K562 (cell line): Measurements from ENCODE around the gene PTH2. TPM values are rescaled to one million over a fixed set of nuclear protein-coding genes. Genes with fewer than 3 reads are reported as not detected.
A peak's percentile ranks its signal among the peaks of the same experiment; 100 is the strongest.

Source experiments
- ATAC-seq: fragments of 200-7000 bp; cut with Tn5 transposase; 3 replicates; pipeline ENCODE4 v1.9.1; 2020; ENCODE audit warnings: moderate library complexity
- BruUV-seq: library from RNA; stranded (reverse); fragments of 400-500 nt; replicated peaks from 2 replicates; lab custom pipeline; 2021; lab: Mats Ljungman, UMichigan
- CTCF ChIA-PET: fragments of 300-600 bp; formaldehyde crosslinking; extraction: SDS; loops from one replicate; lab custom pipeline; 2021; ENCODE audit warnings: low intra/inter-chr PET ratio; lab: Yijun Ruan, JAX
- POLR2A ChIA-PET: fragments of 300-600, 350-650 bp; sonication (Branson Sonifier 250); formaldehyde crosslinking; extraction: SDS; loops from one replicate; lab custom pipeline; 2021; ENCODE audit warnings: antibody characterized with exemption, inconsistent platforms; lab: Yijun Ruan, JAX
- DNase-seq, 4 experiments: peaks; one replicate each; pipeline versions ENCODE4 v3.0.0 to v3.0.0-alpha.2; 2011 to 2018; ENCODE audit warnings: low spot score in 3 of 4, mixed read lengths in 3 of 4; ENCODE audit errors: extremely low read depth in 1 of 4
- FAIRE-seq: peaks from 2 replicates; lab custom pipeline; 2011; peaks lifted over from hg19 to GRCh38; lab: Jason Lieb, UNC
- H2AFZ ChIP-seq: 2 replicates; pipeline ENCODE4 v1.6.0; 2011; ENCODE audit warnings: low read depth, low read length, control low read depth, inconsistent platforms
- H3K27ac ChIP-seq: fragments of 200-600 bp; 3 replicates; pipeline ENCODE4 v1.8.0; 2011; ENCODE audit warnings: low read depth, mild to moderate bottlenecking, control low read depth, inconsistent platforms, low read length, moderate library complexity, mixed read lengths; ENCODE audit errors: extremely low read depth
- H3K27me3 ChIP-seq, 2 experiments: fragments of 300-600 bp in 1 of 2; 2 replicates in 1 of 2; 3 replicates in 1 of 2; pipeline versions ENCODE4 v1.6.0 to v1.8.0; 2011; ENCODE audit warnings: inconsistent platforms in 2 of 2, low read length in 2 of 2, mild to moderate bottlenecking in 1 of 2, mixed read lengths in 1 of 2, moderate library complexity in 1 of 2; ENCODE audit not compliant: control insufficient read depth in 2 of 2, insufficient read depth in 2 of 2
- H3K36me3 ChIP-seq: fragments of 300-600 bp; 3 replicates; pipeline ENCODE4 v1.8.0; 2011; ENCODE audit warnings: mild to moderate bottlenecking, low read length, inconsistent platforms; ENCODE audit not compliant: control insufficient read depth, insufficient read depth
- H3K4me1 ChIP-seq, 2 experiments: fragments of 200-600 bp in 1 of 2; replicated peaks in 1 of 2; 2 replicates in 1 of 2; 3 replicates in 1 of 2; pipeline versions ENCODE4 v1.5.1 to v1.8.0; 2011; ENCODE audit warnings: inconsistent platforms in 2 of 2, low read length in 2 of 2, mild to moderate bottlenecking in 1 of 2, mixed read lengths in 1 of 2, moderate library complexity in 1 of 2; ENCODE audit not compliant: control insufficient read depth in 2 of 2, insufficient read depth in 2 of 2
- H3K4me2 ChIP-seq: 2 replicates; pipeline ENCODE4 v1.6.1; 2011; ENCODE audit warnings: low read length, control low read depth, inconsistent platforms, mixed read lengths; ENCODE audit not compliant: insufficient read depth
- H3K4me3 ChIP-seq: fragments of 200-600 bp; sonication (generic), shearing (Covaris generic); 2 replicates; pipeline ENCODE4 v1.5.1; 2016; ENCODE audit warnings: control low read depth, inconsistent platforms
- H3K79me2 ChIP-seq: fragments of 200-600 bp; 3 replicates; pipeline ENCODE4 v1.8.0; 2011; ENCODE audit warnings: low read length, inconsistent platforms; ENCODE audit not compliant: control insufficient read depth, insufficient read depth
- H3K9ac ChIP-seq, 2 experiments: 2 replicates each; pipeline versions ENCODE4 v1.6.0 to v1.6.1; 2011; ENCODE audit warnings: low read depth in 2 of 2, low read length in 2 of 2, control low read depth in 1 of 2, inconsistent platforms in 1 of 2, mild to moderate bottlenecking in 1 of 2, mixed read lengths in 1 of 2; ENCODE audit not compliant: insufficient read depth in 1 of 2
- H3K9me1 ChIP-seq: one replicate; pipeline ENCODE4 v1.6.0; 2011; ENCODE audit warnings: inconsistent platforms, mild to moderate bottlenecking, low read length, moderate library complexity; ENCODE audit not compliant: control insufficient read depth, insufficient read depth
- H3K9me3 ChIP-seq: replicated peaks from 2 replicates; pipeline ENCODE4 v1.5.1; 2011; ENCODE audit warnings: low read depth, low read length, inconsistent platforms; ENCODE audit not compliant: control insufficient read depth, insufficient read depth
- H4K20me1 ChIP-seq: replicated peaks from 2 replicates; pipeline ENCODE4 v1.6.1; 2011; ENCODE audit warnings: low read length, inconsistent platforms, mixed read lengths; ENCODE audit not compliant: control insufficient read depth, insufficient read depth
- HDAC3 ChIP-seq: fragments of 450-650 bp; IDR thresholded peaks from 2 replicates; pipeline ENCODE4 v1.6.1; 2018; ENCODE audit warnings: borderline replicate concordance, mild to moderate bottlenecking, moderate library complexity; ENCODE audit not compliant: partially characterized antibody
- L3MBTL2 ChIP-seq: fragments of 450-650 bp; IDR thresholded peaks from 2 replicates; pipeline ENCODE4 v1.6.1; 2016; ENCODE audit warnings: mild to moderate bottlenecking, moderate library complexity
- NEUROD1 ChIP-seq: fragments of 150-350 bp; IDR thresholded peaks from 2 replicates; pipeline ENCODE4 v1.6.1; 2014; ENCODE audit warnings: borderline replicate concordance, low read length, low read depth; ENCODE audit not compliant: partially characterized antibody
- PHF8 ChIP-seq: fragments of 200-600 bp; sonication (generic); IDR thresholded peaks from 2 replicates; pipeline ENCODE4 v1.6.1; 2012; ENCODE audit warnings: mixed run types, mild to moderate bottlenecking, inconsistent platforms, low read length, moderate library complexity, borderline replicate concordance
- SIN3A ChIP-seq, 2 experiments: fragments of 150-350 bp in 1 of 2; IDR thresholded peaks; 2 replicates each; pipeline ENCODE4 v1.6.1; 2011 to 2016; ENCODE audit warnings: borderline replicate concordance in 2 of 2, low read depth in 2 of 2, low read length in 2 of 2, mild to moderate bottlenecking in 2 of 2, moderate library complexity in 2 of 2; ENCODE audit not compliant: control insufficient read depth in 1 of 2
- SP2 ChIP-seq: IDR thresholded peaks from 2 replicates; pipeline ENCODE4 v1.6.1; 2011; ENCODE audit warnings: mild to moderate bottlenecking, low read depth, low read length, moderate library complexity; ENCODE audit not compliant: poor library complexity, severe bottlenecking; ENCODE audit errors: extremely low read depth
- SPI1 ChIP-seq: IDR thresholded peaks from 2 replicates; pipeline ENCODE4 v1.6.1; 2011; ENCODE audit warnings: low read depth, low read length, control low read depth, borderline replicate concordance
- ZNF253 ChIP-seq: fragments of 250-450 bp; sonication (Bioruptor Pico); conservative IDR thresholded peaks from 2 replicates; pipeline ENCODE4 v1.6.1; 2021; ENCODE audit warnings: mild to moderate bottlenecking
- ZNF311 ChIP-seq: fragments of 250-450 bp; sonication (Bioruptor Pico); IDR thresholded peaks from 2 replicates; pipeline ENCODE4 v1.4.0; 2020; ENCODE audit warnings: mild to moderate bottlenecking, moderate library complexity
- ZNF830 ChIP-seq: fragments of 250-450 bp; sonication (Bioruptor Pico); IDR thresholded peaks from 2 replicates; pipeline ENCODE4 v1.5.0; 2021; ENCODE audit warnings: mild to moderate bottlenecking
- WGBS: fragments of 100-300 bp; shearing (Covaris generic); methylation state at CpG from one replicate; pipeline ENCODE4 v1.1.6; 2016; ENCODE audit warnings: low coverage, mixed read lengths; ENCODE audit not compliant: insufficient coverage; ENCODE audit errors: missing lambda C conversion rate; 5-methylcytosine and 5-hydroxymethylcytosine counted together
- in situ Hi-C: fragments of 300-500 bp; cut with MboI; formaldehyde crosslinking; loops from 4 replicates; pipeline ENCODE4 v1.15.0; 2018; ENCODE audit warnings: inconsistent platforms, mixed read lengths
- intact Hi-C: fragments of 100-400 bp; cut with micrococcal nuclease; formaldehyde crosslinking; loops from 2 replicates; pipeline ENCODE4 v1.14.2; 2022
- polyA plus RNA-seq, 8 experiments: library from polyadenylated mRNA; depleted of rRNA in 4 of 8; stranded (reverse) in 5 of 8; unstranded in 3 of 8; fragments of >200 nt; fragmentation: Nextera tagmentation in 2 of 8; fragmentation: Illumina TruSeq in 1 of 8; extraction: Ambion mirVana in 2 of 8; extraction: Trizol in 1 of 8; gene quantifications; 2 replicates each; pipeline versions ENCODE4 v1.2.1 to v1.2.3, GENCODE V29; 2011 to 2014; ENCODE audit warnings: inconsistent platforms in 1 of 8, missing spikeins in 1 of 8
- total RNA-seq, 7 experiments: library from RNA; depleted of rRNA in 6 of 7; stranded (reverse); fragments of >200 nt in 6 of 7; fragmentation: Illumina TruSeq in 2 of 7; extraction: Trizol in 2 of 7; gene quantifications; 2 replicates each; pipeline versions ENCODE4 v1.2.1 to v1.2.3, GENCODE V29; 2011 to 2021; ENCODE audit warnings: low replicate concordance in 1 of 7
- TF ChIP-seq, protein P1 (sequence below): fragments of 250-450 bp; sonication (Bioruptor Pico); IDR thresholded peaks from 2 replicates; pipeline ENCODE4 v1.8.0; 2021; ENCODE audit warnings: moderate library complexity, mild to moderate bottlenecking, inconsistent platforms
- TF ChIP-seq, protein P2 (sequence below), 2 experiments: fragments of 450-650 bp in 1 of 2; IDR thresholded peaks; 2 replicates each; pipeline ENCODE4 v1.6.1; 2011 to 2017; ENCODE audit warnings: low read depth in 2 of 2, antibody characterized with exemption in 1 of 2, borderline replicate concordance in 1 of 2, low read length in 1 of 2, mild to moderate bottlenecking in 1 of 2, mixed read lengths in 1 of 2; ENCODE audit not compliant: control insufficient read depth in 1 of 2
- TF ChIP-seq, protein P3 (sequence below): fragments of 250-450 bp; sonication (Bioruptor Pico); IDR thresholded peaks from 2 replicates; pipeline ENCODE4 v1.5.0; 2020; ENCODE audit warnings: mild to moderate bottlenecking

Gene PTH2
- total and polyA plus RNA-seq, 9 of the 15 experiments (the other 6 are each of a cell fraction or from before 2014, with no cell fraction given), result 1.3 TPM; not detected in 8

DNA sequence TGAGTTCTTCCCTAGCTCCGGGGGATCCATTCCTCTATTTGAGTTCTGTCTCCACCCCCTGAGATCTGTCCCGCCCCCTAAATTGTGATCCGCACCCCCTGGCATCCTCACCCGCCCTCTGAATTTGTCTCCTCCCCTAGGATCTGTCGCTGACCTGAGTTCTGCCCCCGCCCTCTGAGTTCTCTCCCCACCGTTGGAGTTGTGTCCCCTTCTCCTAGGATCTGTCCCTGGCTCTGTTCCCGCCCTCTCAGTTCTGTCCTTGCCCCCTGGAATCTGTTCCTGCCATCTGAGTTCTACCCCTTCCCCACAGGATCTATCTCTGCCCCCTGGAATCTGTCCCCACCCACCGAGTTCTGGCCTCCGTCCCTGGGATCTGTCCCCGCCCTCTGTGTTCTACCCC, 19.1 kb upstream of the PTH2 start:
- no peaks in the 10 kb centered on the region for H4K20me1 ChIP-seq
- ChIA-PET CTCF (interaction anchor here (0.7 to 3.1 kb wide), 2 partner anchors 50 to 238 kb away, joined by 3 to 59 read pairs; no protein-coding TSS in a partner anchor), POLR2A (interaction anchor here (1.3 to 3.7 kb wide), 2 partner anchors 11 to 46 kb away, joined by 3 to 14 read pairs; no protein-coding TSS in a partner anchor)
- H3K36me3 ChIP-seq, result peaks cover 12% of the 10 kb centered on the region; the same call in 1 of the 3 replicates
- intact Hi-C loops (loop anchor here (2.0 to 10.0 kb wide), 3 partner anchors 20 to 290 kb away; partner anchors contain the start of gene PTH2), in situ Hi-C loops (no loop called here)
- peak overlapping the region; percentile 87 for H3K4me2 ChIP-seq
- peaks cover 7 to 19% of the 10 kb centered on the region in 2 experiments; a peak in 4 of 5 replicates for H3K27me3 ChIP-seq
- no TSS peak for BruUV-seq
- WGBS, result 0% methylated on average over 7 of the region's 11 CpGs
- DNase-seq (no peak), FAIRE-seq (no peak), ATAC-seq (no peak; the same call in 2 of the 3 replicates)
- TF ChIP-seq SPI1 (no peak), NEUROD1 (no peak), HDAC3 (no peak), ZNF253 (no peak), PHF8 (no peak), SP2 (no peak), SIN3A (IDR thresholded peaks at IDR 0.05; ENCODE audit: borderline replicate concordance in 2 of 2, control insufficient read depth in 1 of 2, low read depth in 2 of 2, low read length in 2 of 2) (no peak), L3MBTL2 (no peak), ZNF830 (CRISPR knock-in tag) (no peak), ZNF311 (no peak)
- TF ChIP-seq, protein P1, sequence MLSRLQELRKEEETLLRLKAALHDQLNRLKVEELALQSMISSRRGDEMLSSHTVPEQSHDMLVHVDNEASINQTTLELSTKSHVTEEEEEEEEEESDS (CRISPR knock-in tag), result no peak
- TF ChIP-seq, protein P2, sequence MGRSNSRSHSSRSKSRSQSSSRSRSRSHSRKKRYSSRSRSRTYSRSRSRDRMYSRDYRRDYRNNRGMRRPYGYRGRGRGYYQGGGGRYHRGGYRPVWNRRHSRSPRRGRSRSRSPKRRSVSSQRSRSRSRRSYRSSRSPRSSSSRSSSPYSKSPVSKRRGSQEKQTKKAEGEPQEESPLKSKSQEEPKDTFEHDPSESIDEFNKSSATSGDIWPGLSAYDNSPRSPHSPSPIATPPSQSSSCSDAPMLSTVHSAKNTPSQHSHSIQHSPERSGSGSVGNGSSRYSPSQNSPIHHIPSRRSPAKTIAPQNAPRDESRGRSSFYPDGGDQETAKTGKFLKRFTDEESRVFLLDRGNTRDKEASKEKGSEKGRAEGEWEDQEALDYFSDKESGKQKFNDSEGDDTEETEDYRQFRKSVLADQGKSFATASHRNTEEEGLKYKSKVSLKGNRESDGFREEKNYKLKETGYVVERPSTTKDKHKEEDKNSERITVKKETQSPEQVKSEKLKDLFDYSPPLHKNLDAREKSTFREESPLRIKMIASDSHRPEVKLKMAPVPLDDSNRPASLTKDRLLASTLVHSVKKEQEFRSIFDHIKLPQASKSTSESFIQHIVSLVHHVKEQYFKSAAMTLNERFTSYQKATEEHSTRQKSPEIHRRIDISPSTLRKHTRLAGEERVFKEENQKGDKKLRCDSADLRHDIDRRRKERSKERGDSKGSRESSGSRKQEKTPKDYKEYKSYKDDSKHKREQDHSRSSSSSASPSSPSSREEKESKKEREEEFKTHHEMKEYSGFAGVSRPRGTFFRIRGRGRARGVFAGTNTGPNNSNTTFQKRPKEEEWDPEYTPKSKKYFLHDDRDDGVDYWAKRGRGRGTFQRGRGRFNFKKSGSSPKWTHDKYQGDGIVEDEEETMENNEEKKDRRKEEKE (IDR thresholded peaks at IDR 0.05; ENCODE audit: borderline replicate concordance in 1 of 2, control insufficient read depth in 1 of 2, low read depth in 2 of 2, low read length in 1 of 2), result no peak
- TF ChIP-seq, protein P3, sequence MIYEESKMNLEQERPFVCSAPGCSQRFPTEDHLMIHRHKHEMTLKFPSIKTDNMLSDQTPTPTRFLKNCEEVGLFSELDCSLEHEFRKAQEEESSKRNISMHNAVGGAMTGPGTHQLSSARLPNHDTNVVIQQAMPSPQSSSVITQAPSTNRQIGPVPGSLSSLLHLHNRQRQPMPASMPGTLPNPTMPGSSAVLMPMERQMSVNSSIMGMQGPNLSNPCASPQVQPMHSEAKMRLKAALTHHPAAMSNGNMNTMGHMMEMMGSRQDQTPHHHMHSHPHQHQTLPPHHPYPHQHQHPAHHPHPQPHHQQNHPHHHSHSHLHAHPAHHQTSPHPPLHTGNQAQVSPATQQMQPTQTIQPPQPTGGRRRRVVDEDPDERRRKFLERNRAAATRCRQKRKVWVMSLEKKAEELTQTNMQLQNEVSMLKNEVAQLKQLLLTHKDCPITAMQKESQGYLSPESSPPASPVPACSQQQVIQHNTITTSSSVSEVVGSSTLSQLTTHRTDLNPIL, result no peak
- no peaks in the 10 kb centered on the region for H3K79me2 ChIP-seq
- no peaks in the 10 kb centered on the region for H3K9me3 ChIP-seq
- peak overlapping the region in 1 of 2 experiments; percentile 89; a peak in 1 of 4 replicates for H3K9ac ChIP-seq
- peak overlapping the region; percentile 97 for H2AFZ ChIP-seq
- H3K4me1 ChIP-seq, result peaks cover 25 to 47% of the 10 kb centered on the region in 2 experiments; a peak in 4 of 5 replicates
- H3K9me1 ChIP-seq, result no peaks in the 10 kb centered on the region
- H3K4me3 ChIP-seq, result peak overlapping the region; percentile 84
- peak overlapping the region; percentile 58; the same call in 2 of the 3 replicates for H3K27ac ChIP-seq
